ENCODE results near the gene IMPG2.

The IMPG2 gene

DNA sequence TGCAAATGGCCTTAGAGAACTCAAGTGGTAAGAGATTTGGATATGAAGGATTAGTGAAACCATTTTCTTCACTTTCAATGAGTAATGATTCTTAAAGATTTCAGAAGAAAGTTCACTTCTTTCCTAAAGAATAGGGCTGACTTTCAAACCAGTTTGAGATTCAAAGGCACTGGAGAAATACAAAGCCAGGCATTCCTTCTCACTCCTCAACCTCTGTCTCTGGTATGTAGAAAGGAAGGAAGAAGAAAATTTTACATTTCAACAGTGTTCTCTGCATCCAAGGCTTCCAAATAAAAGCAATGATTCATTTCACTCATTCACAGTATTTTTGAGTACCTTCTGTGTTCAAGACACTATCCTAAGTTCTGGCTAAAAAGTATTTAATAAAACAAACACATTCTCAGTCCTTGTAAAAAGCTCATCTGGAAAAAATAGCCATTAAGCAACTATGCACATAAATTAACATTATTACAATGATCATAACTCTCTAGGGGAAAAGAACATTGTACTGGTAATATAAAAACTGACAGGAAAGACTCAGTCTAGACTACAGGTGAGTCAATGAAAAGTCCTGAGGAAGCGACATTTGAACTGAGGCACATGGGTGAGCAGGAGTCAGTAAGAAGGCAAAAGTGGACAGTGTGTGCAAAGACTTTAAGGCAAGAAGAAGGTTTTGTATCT, 79.5 kb downstream of the IMPG2 start:
- DNase-seq (ENCODE audit: low read depth): no peak

DNA sequence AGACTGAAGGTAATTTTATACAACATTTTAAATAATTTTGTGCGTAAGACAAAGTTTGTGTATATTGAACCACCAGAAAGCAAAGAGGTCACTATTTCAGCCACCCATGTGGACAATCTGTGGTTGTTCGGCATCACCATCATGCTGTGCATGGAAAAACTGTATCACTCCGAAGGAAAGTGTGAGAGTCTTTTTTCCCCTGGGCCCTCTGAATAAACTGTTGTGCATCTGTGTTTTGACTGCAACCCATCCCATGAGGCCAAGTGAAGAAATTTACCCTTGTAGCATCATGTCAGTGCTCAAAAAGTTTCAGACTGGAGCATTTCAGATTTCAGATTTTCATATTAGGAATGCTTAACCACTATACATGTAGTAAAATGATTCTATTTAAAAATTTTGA, 85.3 kb downstream of the IMPG2 start:
- no peak for DNase-seq (ENCODE audit: low read depth)

DNA sequence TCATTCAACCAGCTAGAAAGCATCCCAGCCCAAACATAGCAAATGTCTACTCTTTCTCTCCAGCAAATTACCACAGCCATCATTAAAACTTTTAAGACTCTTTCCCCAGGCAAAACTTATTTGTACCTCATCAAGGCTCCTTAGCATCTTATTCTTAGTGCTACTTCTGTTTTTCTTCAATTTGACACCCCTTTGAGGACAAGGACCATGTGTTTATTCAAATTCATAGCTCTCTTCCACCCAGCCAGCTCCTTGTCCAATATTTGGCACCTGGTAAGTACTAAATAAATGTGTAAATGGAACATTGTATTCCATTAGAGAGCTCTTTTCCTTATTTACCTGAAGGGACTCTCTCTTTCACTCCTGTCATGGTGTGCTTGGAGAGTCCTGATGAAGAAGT, 89.8 kb downstream of the IMPG2 start:
- no peak for DNase-seq (ENCODE audit: low read depth)

DNA sequence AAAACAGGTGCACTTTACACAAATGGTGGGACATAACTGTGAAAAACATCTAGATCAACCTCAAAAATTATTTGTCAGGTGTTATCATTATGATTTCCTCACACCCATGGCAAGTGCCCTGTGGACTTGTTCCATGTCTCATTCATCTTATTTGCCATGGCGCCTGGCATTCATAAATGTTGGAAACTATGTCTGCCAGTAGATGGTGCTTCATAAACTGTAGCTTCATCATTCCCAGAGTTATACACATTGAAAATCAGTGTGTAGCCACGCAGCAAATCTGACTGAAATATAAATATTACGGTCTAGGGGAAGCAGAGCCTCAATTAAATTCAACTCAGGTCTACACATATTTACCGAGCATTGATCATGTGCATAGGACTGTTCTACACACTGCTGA, 90.7 kb downstream of the IMPG2 start:
- DNase-seq (ENCODE audit: low read depth): no peak

DNA sequence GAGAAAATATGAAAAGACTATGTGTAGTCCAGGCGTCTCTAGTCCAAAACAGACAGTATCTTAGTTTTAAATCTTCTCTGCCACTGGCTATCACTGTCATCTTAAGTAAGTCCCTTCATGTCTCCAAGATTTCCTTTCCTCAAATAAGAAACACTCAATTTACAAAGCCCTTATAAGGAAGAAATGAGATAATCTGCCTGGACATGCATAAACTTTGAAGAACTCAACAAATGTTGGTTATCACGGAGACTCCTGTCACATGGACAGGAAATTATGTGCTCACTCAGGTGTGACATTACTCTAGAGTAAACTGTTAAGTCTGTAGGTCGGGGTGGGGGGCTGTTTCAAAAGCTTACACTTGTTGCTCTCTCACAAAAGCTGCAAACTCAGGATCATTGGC, 91.9 kb downstream of the IMPG2 start:
- no peak for DNase-seq (ENCODE audit: low read depth)

DNA sequence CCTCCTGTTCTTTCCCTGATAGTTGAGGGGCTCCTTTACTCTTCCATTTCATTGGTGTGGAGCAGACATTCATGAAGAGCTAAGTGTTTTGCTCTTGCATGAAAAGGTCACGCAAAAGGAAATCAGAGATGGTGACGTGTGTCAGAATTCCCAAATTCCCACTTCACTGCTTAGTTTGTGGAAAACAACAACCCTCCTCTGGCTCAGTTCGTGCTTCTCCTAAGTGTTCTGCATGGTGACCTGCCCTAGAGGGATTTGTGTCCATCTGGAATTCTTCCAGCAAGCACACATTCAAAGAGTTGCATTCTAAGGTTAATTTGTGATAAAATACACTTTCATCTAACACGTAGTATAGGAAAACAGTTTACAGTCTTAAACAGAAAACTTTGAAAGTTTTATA, 95.6 kb downstream of the IMPG2 start:
- no peak for DNase-seq (ENCODE audit: low read depth)

DNA sequence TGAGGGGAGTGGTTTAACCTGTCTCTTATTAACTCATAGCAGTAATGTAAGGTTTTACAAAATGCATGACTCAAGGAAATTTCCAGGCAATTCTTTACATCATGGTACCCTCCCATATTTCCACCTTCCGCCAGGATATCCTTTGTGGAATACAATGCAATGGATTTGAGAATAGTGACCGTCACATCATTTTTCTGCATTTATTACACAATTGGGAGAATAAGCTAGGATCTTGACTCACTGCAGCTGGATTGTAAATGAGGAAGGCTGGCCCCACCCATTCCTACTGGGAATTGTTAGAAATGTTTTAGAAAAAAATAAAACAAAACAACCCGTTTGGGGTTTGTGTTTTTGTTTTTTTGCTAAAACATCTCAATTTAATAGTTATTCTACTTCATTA, 97.4 kb downstream of the IMPG2 start:
- no peak for DNase-seq (ENCODE audit: low read depth)

DNA sequence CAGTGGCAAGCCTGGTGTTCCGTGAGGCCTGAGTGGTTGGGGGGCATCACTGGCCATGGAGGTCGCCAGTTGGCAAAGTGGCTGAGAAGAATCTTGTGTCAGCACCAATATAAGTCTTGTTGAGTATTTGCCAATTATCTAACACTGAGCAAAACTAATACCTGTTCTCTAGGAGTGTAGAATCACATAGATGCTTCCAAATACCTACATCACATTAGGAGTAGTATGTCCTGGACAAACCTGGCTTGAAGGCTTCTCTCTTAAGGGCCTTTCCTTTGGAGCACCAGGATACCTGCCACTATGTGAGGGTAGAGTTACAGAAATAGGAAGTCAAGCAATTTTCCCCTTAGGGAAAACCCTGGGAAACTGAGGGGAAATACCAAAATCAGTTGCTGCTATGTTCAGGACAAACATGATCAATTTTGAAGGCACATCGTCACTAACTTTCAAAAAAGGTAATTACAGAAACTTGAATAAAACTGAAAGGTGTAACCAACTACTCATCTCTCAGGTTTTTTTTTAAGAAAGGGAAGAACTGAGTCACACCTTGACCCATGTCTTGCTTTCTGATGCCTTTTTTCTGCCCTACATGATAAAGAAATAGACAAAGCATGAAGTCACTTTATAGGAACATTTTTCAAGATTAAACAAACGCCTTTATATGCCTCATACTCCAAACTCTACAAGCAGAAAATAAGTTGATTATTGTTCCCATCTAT, 100.4 kb downstream of the IMPG2 start:
- no peak for DNase-seq (ENCODE audit: low read depth)

DNA sequence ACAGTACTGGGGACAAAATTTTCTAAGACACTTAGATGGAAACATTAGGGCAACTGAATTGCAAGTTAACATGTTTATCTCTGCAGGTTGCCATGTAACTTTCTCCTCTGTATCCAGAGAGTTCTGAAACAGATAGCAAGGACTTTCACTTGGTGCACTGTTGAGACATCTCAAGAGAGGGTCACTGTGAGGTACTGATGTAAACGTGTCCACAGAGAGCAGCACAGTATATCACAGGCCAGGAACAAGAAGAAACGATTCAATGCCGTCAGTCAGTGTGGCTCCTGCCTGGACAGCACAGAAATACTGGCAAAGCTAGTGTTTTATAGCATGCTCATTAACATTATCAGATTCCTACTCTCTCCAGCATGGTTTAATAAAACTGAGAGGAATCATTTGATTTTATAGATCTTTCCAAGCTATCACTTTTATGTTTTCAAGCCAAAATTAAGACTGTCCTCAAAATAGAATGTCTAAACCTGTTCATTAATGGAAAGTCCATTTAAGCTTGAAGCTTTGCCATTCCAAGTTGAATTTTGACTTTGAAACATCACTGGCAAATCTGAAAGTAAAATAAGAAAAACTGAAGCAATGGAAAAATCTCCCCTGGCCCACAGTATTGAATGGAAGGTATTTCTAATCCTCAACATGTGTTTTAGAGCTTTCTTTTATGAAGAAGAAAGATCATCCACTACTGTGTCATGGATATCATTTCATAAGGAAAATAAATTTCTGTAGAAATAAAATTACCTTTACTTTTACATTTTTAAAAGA, 102.7 kb downstream of the IMPG2 start:
- no peak for DNase-seq (ENCODE audit: low read depth)

DNA sequence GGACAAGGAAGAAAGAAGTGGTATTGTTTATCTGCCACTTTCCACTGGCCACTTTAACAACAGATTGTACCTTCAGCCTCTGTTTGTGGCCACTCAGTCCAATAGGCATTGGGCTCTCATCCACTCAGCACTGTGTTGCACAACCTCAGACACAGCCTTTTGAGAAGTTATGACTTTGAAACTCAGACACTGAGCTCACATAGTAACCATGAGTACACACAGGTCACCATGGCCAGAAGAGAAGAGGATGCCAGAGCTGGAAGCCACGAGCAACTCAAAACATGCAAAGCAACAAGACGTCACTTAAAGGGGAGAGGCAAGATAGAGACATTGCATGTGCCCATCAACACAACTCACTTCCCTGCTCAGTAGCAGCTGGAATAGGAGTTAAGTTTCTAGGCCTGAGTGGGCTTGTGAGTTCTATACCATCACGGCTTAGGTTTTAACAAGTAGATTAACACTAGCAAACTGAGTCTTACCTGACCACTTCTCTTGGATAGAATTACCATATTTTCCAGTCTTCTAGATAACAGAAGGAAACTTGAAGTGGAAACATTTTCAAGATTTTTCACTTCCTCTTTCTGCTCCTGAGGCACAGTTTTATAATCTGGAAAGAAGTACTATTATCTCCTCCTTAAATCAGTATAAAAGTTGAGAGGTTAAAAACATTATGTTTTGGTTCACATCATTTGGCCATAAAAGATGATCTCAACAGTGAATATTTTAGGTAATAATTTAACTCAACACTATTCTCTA, 103.5 kb downstream of the IMPG2 start:
- DNase-seq (ENCODE audit: low read depth): no peak

DNA sequence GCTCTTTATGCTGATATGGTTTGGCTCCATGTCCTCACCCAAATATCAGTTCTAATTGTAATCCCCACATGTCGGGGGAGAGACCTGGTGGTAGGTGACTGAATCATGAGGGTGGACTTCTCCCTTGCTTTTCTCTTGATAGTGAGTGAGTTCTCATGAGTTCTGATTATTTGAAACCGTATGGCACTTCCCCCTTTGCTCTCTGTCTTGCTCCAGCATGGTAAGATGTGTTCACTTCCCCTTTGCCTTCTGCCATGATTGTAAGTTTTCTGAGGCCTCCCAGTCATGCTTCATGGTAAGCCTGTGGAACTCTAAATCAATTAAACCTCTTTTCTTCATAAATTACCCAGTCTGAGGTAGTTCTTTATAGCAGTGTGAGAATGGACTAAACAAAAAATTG, 107.6 kb downstream of the IMPG2 start:
- DNase-seq (ENCODE audit: low read depth): no peak

DNA sequence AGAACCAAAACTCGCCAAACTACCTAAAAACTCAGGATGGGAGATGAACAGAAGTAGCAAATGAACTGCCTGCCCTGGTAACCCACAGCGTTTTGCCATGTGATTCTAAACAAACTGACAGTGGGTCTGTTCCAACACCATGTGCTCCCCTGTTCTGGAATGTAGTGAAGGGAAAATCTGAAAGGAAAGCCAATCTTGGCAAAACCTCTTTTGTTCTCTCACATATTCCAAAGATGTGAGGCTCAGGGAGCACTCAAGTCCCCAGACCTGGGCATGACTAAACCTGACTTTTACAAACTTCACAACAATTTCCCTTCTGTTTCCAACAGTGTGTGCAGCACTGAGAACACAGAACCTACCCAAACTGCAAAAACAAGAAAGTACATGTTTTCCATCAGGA, 116.1 kb downstream of the IMPG2 start:
- DNase-seq (ENCODE audit: low read depth): no peak

DNA sequence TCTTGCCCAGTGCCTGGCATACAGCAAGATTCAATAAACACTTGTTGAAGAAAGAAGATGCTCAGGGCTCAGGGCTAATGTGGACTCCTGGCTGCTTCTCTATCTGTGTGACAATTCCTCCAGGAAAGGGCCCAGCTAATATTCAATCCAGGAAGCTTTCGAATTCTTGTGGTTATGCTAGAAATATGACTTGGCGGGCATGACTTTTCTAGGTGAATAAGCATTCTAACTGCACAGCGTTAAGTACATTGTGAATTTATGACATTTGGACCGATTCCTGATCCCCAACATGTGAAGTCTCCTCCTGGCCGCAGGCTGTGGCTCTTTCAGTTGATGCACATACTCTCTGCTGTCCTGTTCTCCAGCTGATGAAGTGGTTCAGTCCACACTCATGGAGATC, 117.0 kb downstream of the IMPG2 start:
- no peak for DNase-seq (ENCODE audit: low read depth)

DNA sequence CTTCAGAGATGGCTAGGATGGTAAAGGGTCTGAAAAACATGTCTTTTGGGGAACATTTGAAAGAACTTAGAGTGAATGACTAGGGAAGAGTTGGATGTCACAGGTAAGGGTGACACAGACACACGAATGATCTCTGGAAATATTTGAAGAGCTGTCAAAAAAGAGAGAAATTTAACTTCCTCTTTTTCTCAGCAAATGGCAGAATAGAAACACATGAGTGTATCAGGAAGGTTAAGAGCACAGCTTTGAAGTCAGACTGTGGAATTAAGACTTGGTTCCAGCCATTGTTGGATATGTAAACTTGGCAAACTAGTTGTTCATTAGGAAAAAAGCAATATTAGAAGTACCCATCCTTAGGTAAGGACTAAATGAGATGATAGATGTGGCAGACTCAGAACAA, 117.7 kb downstream of the IMPG2 start:
- DNase-seq (ENCODE audit: low read depth): no peak

DNA sequence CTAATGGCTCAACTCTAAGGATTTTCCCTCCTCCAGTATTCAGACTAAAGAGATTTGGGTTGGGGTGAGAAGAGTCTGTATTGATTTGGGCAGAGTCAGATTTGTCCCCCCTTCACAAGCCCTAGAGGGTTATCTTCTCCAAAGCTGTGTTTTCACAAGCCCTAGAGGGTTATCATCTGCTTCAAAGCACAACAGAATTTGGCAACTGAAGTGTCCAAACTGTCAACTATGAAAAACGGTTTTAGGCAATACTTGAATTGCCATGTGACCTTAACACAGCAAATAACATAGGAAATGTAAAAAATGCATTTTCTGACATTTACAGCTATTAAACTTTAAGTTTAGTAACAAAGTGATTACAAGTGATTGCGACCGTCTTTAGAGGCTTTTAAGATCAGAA, 119.9 kb downstream of the IMPG2 start:
- no peak for DNase-seq (ENCODE audit: low read depth)

DNA sequence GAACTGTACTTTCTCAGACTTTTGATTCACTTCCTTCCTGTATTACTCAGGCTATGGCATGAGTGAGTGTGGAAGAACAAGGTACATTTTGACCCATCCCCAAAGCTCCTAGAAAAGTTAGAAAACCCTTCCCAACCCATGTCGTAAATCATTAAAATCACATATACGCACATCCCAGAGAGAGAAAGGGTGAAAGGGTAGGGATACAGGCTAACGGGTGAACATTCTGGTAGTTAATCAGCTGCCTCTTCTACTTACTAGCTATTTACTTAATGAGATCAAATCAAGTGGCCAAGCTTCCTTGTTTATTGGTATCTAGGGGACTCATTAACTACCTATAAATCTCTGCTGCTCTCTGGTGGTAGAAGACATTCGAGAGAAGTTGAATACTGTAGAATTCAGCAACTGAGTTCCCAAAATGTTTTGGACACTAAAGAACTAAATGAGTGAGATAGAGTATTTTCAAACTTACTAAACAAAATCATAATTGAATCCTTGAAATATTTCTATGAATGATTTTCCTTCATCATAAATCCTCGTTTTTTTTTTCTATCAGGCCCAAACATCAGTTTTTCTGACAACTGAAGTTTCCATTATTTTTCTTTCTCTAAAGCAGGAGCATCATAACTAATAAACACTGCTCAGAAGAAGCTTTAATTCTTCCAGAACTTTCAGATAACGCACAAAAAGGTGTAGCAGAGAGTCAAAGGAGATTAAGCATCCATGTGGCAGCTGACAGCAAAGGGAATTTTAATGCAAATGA, 124.2 kb downstream of the IMPG2 start:
- DNase-seq (ENCODE audit: low read depth): no peak

DNA sequence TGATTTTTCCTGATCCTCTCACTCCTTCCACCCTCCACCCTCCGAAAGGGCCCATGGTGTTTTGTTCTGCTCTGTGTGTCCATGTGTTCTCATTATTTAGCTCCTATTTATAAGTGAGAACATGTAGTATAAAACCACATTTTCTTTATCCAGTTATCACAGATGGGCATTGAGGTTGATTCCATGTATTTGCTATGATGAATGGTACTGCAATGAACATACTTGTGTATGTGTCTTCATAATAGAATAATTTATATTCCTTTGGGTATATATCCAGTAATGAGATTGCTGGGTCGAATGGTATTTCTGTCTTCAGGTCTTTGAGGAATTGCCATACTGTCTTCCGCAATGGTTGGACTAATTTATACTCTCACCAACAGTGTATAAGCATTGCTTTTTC, 126.0 kb downstream of the IMPG2 start:
- DNase-seq (ENCODE audit: low read depth): no peak

DNA sequence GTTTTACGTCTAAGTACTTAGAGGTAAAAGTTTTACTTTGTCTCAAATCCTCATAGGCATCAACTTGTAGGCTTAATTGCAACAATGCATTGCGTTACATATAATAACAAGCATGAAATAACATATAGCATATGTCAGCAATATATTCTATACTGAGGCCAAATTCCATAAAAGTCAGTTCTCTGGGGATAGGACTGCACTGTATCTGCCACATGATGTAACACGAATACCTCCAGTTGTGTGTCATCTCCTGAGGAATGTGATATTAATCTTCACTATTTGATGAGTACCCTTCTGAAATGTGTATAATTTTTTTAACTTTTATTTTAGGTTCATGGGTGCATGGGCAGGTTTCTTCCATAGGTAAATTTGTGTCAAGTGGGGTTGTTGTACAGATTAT, 126.4 kb downstream of the IMPG2 start:
- no peak for DNase-seq (ENCODE audit: low read depth)

DNA sequence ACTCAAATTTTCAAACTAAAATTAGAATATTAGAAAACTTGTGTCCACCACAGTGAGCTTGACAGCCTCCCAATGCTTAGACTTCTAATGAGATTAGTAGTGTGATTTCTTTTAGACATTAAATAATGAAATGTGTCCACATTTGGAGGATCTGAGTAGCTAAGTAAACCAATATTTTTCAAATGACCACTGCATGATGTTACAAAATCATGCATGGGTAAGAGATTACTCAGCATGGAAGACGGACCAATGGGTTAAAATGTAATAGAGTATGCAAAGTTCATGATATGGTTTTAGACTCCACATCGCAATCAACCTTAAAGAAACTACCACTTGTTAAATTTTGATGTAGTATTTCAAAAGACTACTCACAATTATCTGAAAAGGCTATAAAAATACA, 130.6 kb downstream of the IMPG2 start:
- no peak for DNase-seq (ENCODE audit: low read depth)

DNA sequence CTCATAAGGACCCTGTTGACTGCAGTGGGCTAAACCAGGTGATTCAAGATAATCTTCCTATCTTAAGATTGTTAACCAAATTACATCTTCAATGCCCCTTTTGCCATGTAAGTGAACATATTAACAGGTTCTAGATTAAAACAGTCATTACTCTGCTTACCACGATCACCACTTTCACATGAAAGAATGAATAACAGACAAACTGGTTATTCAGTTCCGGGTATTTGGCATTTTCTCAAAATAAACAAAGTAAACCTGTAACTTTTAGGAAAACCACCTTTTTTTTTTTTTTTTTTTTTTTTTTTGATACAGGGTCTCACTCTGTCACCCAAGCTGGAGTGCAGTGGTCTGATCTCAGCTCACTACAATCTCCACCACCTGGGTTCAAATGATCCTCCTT, 131.2 kb downstream of the IMPG2 start:
- DNase-seq (ENCODE audit: low read depth): no peak

DNA sequence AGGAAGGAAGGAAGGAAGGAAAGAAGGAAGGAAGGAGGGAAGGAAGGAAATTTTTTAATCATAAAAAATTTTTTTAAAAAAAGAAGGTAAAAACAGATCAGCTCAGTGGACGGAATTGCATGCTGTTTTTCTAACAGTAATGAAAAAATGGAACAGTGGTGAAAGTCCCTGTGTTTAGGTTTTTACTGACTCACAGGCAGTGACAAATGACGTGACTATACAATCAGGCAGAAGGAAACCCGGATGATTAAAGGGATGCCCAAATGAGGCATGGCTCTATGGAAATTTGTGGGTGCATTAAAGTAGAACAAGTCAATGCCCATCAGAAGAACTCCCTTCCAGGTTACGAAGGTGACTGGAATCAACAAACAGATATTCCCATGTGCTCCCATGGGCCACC, 135.0 kb downstream of the IMPG2 start:
- DNase-seq (ENCODE audit: low read depth): no peak

DNA sequence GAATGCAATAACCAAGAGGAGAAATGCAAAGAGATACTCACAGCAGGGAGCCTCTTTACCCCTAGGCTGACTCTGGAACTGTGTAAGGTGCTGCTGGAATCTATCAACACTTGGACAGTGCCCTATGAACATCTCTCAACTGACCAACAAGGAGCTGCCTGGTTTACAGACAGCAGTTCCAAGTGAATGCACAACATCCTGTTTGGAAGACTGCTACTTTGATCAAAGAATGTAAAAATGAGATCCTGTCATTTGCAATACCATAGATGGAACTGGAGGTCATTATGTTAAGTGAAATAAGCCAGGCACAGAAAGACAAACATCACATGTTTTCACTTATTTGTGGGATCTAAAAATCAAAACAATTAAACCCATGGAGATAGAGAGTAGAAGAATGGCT, 136.3 kb downstream of the IMPG2 start:
- no peak for DNase-seq (ENCODE audit: low read depth)
